NCI-H774 (cell line): ENCODE data around the gene PPP1R9B.

Experiments used
- DNase-seq: peaks from one replicate; lab custom pipeline; 2025; lab: John Stamatoyannopoulos, UW

PPP1R9B gene

GRCh38 chr17:50187394-50187725 is 36.9 kb upstream of the PPP1R9B start:
- no peak for DNase-seq

- no peak for DNase-seq
Measured at GRCh38 chr17:50186661-50187393, 36.4 kb upstream of the PPP1R9B start.

GRCh38 chr17:50185631-50186471 is 35.4 kb upstream of the PPP1R9B start:
- no peak for DNase-seq

GRCh38 chr17:50184611-50185398 is 34.3 kb upstream of the PPP1R9B start:
- DNase-seq, result no peak

- DNase-seq, result no peak
Measured at GRCh38 chr17:50184064-50184463, 33.6 kb upstream of the PPP1R9B start.

- no peak for DNase-seq
Measured at GRCh38 chr17:50183421-50183994, 33.0 kb upstream of the PPP1R9B start.

GRCh38 chr17:50182783-50183420 is 32.4 kb upstream of the PPP1R9B start:
- DNase-seq, result no peak

- DNase-seq, result no peak
Measured at GRCh38 chr17:50181591-50182560, 31.4 kb upstream of the PPP1R9B start.

GRCh38 chr17:50181144-50181543 is 30.7 kb upstream of the PPP1R9B start:
- no peak for DNase-seq

GRCh38 chr17:50180620-50181019 is 30.1 kb upstream of the PPP1R9B start:
- DNase-seq, result no peak

- DNase-seq, result no peak
Measured at GRCh38 chr17:50180111-50180510, 29.6 kb upstream of the PPP1R9B start.

GRCh38 chr17:50177983-50178834 is 27.7 kb upstream of the PPP1R9B start:
- peak; percentile 58 for DNase-seq

GRCh38 chr17:50177476-50177875 is 27.0 kb upstream of the PPP1R9B start:
- DNase-seq, result no peak

GRCh38 chr17:50176559-50177357 is 26.3 kb upstream of the PPP1R9B start:
- no peak for DNase-seq

GRCh38 chr17:50175035-50175807 is 24.7 kb upstream of the PPP1R9B start:
- no peak for DNase-seq

GRCh38 chr17:50174444-50174843 is 24.0 kb upstream of the PPP1R9B start:
- DNase-seq, result no peak

GRCh38 chr17:50173335-50173941 is 23.0 kb upstream of the PPP1R9B start:
- DNase-seq, result no peak

GRCh38 chr17:50172936-50173334 is 22.5 kb upstream of the PPP1R9B start:
- DNase-seq, result no peak
